ENCODE data around the gene ADCY1. TPM values are rescaled to one million over a fixed set of nuclear protein-coding genes. Genes with fewer than 3 reads are reported as not detected.

Gene ADCY1
- total and polyA plus RNA-seq, 2 experiments from 2014 or later, result 15.6 to 22.9 TPM

- H3K4me3 ChIP-seq, result no peak overlapping the region
- no peaks in the 10 kb centered on the region for H3K4me1 ChIP-seq (ENCODE audit: low read depth)
- no peaks in the 10 kb centered on the region for H3K9me3 ChIP-seq (ENCODE audit: low read depth)
- H3K27ac ChIP-seq, result no peak overlapping the region
- H3K36me3 ChIP-seq, result no peaks in the 10 kb centered on the region
- no peaks in the 10 kb centered on the region for H3K27me3 ChIP-seq
- TF ChIP-seq CTCF (IDR thresholded peaks at IDR 0.05; ENCODE audit: low read depth, low read length), result no peak
- no peak for DNase-seq (ENCODE audit: low read depth in 1 of 2, low spot score in 1 of 2)
These were observed 53.7 kb downstream of the ADCY1 start for GRCh38 chr7:45627691-45628456.

DNA sequence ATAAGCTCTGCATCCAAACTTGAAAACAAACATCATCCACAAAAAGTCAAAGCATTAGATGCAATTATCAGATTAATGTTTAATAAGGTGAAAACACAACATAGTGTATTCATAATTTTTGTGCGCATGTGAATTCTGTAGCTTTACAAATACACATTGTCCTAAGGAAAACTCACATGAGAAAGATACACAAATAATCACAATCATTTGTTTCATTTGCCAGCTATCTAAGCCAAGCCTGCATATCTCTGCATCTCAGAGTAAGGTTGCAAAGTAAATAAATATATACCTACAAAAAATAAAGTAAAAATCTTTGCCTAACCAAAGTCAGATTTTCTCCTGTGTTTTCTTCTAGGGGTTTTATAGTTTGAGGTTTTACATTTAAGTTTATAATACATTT is 57.4 kb downstream of the ADCY1 start:
- Histone ChIP-seq H3K9me3 (ENCODE audit: low read depth) (no peaks in the 10 kb centered on the region), H3K27me3 (no peaks in the 10 kb centered on the region), H3K4me1 (ENCODE audit: low read depth) (no peaks in the 10 kb centered on the region), H3K36me3 (no peaks in the 10 kb centered on the region), H3K27ac (no peak overlapping the region), H3K4me3 (no peak overlapping the region)
- TF ChIP-seq CTCF (IDR thresholded peaks at IDR 0.05; ENCODE audit: low read depth, low read length), result no peak
- DNase-seq (ENCODE audit: low read depth in 1 of 2, low spot score in 1 of 2), result no peak

DNA sequence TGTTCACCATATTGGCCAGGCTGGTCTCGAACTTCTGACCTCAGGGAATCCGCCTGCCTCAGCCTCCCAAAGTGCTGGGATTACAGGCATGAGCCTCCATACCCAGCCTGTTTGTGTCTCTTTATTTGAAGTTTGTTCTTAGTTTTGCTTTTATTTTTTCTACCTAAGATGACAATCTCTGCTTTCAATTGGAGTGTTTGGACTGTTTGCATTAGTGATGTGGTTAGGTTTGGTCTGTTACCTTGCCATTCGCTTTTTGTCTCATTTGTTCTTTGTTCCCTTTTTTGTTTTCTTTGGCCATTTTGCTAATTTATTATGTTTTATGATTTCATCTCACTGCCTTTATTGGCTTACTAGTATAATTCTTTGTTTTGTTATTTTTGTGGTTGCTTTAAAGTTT is 62.6 kb downstream of the ADCY1 start:
- no peaks in the 10 kb centered on the region for H3K27me3 ChIP-seq
- H3K4me3 ChIP-seq, result no peak overlapping the region
- H3K9me3 ChIP-seq (ENCODE audit: low read depth), result no peaks in the 10 kb centered on the region
- H3K4me1 ChIP-seq (ENCODE audit: low read depth), result no peaks in the 10 kb centered on the region
- no peak for DNase-seq (ENCODE audit: low read depth in 1 of 2, low spot score in 1 of 2)
- no peak overlapping the region for H3K27ac ChIP-seq
- H3K36me3 ChIP-seq, result no peaks in the 10 kb centered on the region
- no peak for TF ChIP-seq CTCF (IDR thresholded peaks at IDR 0.05; ENCODE audit: low read depth, low read length)

GRCh38 chr7:45638916-45639315 is 64.7 kb downstream of the ADCY1 start:
- H3K4me1 ChIP-seq (ENCODE audit: low read depth), result no peaks in the 10 kb centered on the region
- DNase-seq (ENCODE audit: low read depth in 1 of 2, low spot score in 1 of 2), result no peak
- no peak overlapping the region for H3K27ac ChIP-seq
- H3K36me3 ChIP-seq, result no peaks in the 10 kb centered on the region
- TF ChIP-seq CTCF (IDR thresholded peaks at IDR 0.05; ENCODE audit: low read depth, low read length), result no peak
- H3K27me3 ChIP-seq, result no peaks in the 10 kb centered on the region
- H3K4me3 ChIP-seq, result no peak overlapping the region
- no peaks in the 10 kb centered on the region for H3K9me3 ChIP-seq (ENCODE audit: low read depth)

DNA sequence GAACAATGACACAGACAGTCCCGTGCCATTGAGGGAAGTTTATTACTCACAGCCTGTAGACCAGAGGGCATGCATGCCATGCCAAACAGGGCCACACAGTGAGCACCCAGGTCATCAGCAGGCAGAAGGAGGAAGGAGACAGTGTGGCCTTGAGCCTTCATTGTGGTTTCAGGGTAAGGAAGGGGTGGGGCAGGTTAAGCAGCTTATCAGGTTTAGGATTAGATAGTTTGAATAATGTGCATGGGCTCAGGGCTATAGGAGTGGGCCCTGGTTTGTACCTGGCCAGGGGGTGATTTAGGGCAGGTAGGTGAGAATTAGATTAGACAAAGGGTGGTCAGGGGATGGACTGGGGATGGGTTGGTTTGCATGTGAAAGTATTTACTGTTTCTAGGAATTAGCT is 67.9 kb downstream of the ADCY1 start:
- Histone ChIP-seq H3K36me3 (no peaks in the 10 kb centered on the region), H3K4me1 (ENCODE audit: low read depth) (no peaks in the 10 kb centered on the region), H3K9me3 (ENCODE audit: low read depth) (no peaks in the 10 kb centered on the region), H3K4me3 (no peak overlapping the region), H3K27me3 (no peaks in the 10 kb centered on the region), H3K27ac (no peak overlapping the region)
- no peak for DNase-seq (ENCODE audit: low read depth in 1 of 2, low spot score in 1 of 2)
- no peak for TF ChIP-seq CTCF (IDR thresholded peaks at IDR 0.05; ENCODE audit: low read depth, low read length)

Measured in cardiac muscle cell (in vitro differentiated cells and primary cell).